Liver (tissue), 9 donors: ENCODE data around the gene BAHCC1. TPM values are rescaled to one million over a fixed set of nuclear protein-coding genes. Genes with fewer than 3 reads are reported as not detected.

Experiments
- DNase-seq: peaks from one replicate; pipeline ENCODE4 v3.0.0-alpha.2; 2017; ENCODE audit warnings: low spot score
- H3K27ac ChIP-seq, 2 donors: one replicate each; pipeline ENCODE4 v1.7.0; 2013; ENCODE audit warnings: inconsistent platforms in 2 of 2, low read length in 2 of 2, control low read depth in 1 of 2, low read depth in 1 of 2, mild to moderate bottlenecking in 1 of 2
- H3K27me3 ChIP-seq, 4 donors: one replicate each; pipeline versions ENCODE4 v1.6.1 to v1.7.0; 2013; ENCODE audit warnings: low read length in 3 of 4, inconsistent platforms in 1 of 4, mild to moderate bottlenecking in 1 of 4, moderate library complexity in 1 of 4; ENCODE audit not compliant: control insufficient read depth in 4 of 4, insufficient read depth in 4 of 4
- H3K36me3 ChIP-seq, 4 donors: one replicate each; pipeline versions ENCODE4 v1.6.1 to v1.7.0; 2013; ENCODE audit warnings: low read length in 3 of 4, mild to moderate bottlenecking in 3 of 4, low read depth in 1 of 4, moderate library complexity in 1 of 4; ENCODE audit not compliant: control insufficient read depth in 4 of 4, insufficient read depth in 3 of 4
- H3K4me1 ChIP-seq, 4 donors: one replicate each; pipeline versions ENCODE4 v1.6.1 to v1.7.0; 2013; ENCODE audit warnings: low read length in 3 of 4, mild to moderate bottlenecking in 3 of 4, moderate library complexity in 1 of 4; ENCODE audit not compliant: control insufficient read depth in 4 of 4, insufficient read depth in 4 of 4
- H3K4me3 ChIP-seq, 3 donors: one replicate each; pipeline versions ENCODE4 v1.6.1 to v1.7.0; 2013; ENCODE audit warnings: low read length in 3 of 3, control low read depth in 1 of 3, low read depth in 1 of 3, mild to moderate bottlenecking in 1 of 3
- H3K9ac ChIP-seq, 2 donors: one replicate each; pipeline ENCODE4 v1.7.0; 2013; ENCODE audit warnings: low read length in 2 of 2, mild to moderate bottlenecking in 2 of 2, moderate library complexity in 2 of 2, control low read depth in 1 of 2, low read depth in 1 of 2
- H3K9me3 ChIP-seq, 4 donors: one replicate each; pipeline versions ENCODE4 v1.6.1 to v1.7.0; 2013; ENCODE audit warnings: low read length in 3 of 4; ENCODE audit not compliant: control insufficient read depth in 4 of 4
- EGR1 ChIP-seq, 2 donors: IDR thresholded peaks; 2 replicates each; pipeline ENCODE4 v1.6.1; 2016 to 2018; ENCODE audit warnings: antibody characterized with exemption in 2 of 2, low read depth in 2 of 2
- FOXA2 ChIP-seq: IDR thresholded peaks from 2 replicates; pipeline ENCODE4 v1.6.1; 2016; ENCODE audit warnings: antibody characterized with exemption
- GABPA ChIP-seq, 2 donors: IDR thresholded peaks in 1 of 2; conservative IDR thresholded peaks in 1 of 2; 2 replicates each; pipeline ENCODE4 v1.6.1; 2016; ENCODE audit warnings: antibody characterized with exemption in 2 of 2, mild to moderate bottlenecking in 1 of 2, moderate library complexity in 1 of 2
- HNF4A ChIP-seq, 2 donors: conservative IDR thresholded peaks; 2 replicates each; pipeline ENCODE4 v1.6.1; 2016; ENCODE audit warnings: antibody characterized with exemption in 2 of 2, mild to moderate bottlenecking in 2 of 2
- HNF4G ChIP-seq: IDR thresholded peaks from 2 replicates; pipeline ENCODE4 v1.6.1; 2016; ENCODE audit warnings: antibody characterized with exemption
- JUND ChIP-seq, 2 donors: IDR thresholded peaks; 2 replicates each; pipeline ENCODE4 v1.6.1; 2016; ENCODE audit warnings: antibody characterized with exemption in 2 of 2
- MAX ChIP-seq: IDR thresholded peaks from 2 replicates; pipeline ENCODE4 v1.6.1; 2016; ENCODE audit warnings: antibody characterized with exemption
- NR2F2 ChIP-seq: IDR thresholded peaks from 2 replicates; pipeline ENCODE4 v1.6.1; 2016; ENCODE audit warnings: antibody characterized with exemption
- RAD21 ChIP-seq, 2 donors: IDR thresholded peaks; 2 replicates each; pipeline ENCODE4 v1.6.1; 2016; ENCODE audit warnings: antibody characterized with exemption in 2 of 2, mild to moderate bottlenecking in 2 of 2
- REST ChIP-seq: IDR thresholded peaks from 2 replicates; pipeline ENCODE4 v1.6.1; 2016; ENCODE audit warnings: antibody characterized with exemption, mild to moderate bottlenecking
- RXRA ChIP-seq, 2 donors: IDR thresholded peaks; 2 replicates each; pipeline ENCODE4 v1.6.1; 2017 to 2018; ENCODE audit warnings: antibody characterized with exemption in 2 of 2, mild to moderate bottlenecking in 1 of 2
- TAF1 ChIP-seq: conservative IDR thresholded peaks from 2 replicates; pipeline ENCODE4 v1.6.1; 2016; ENCODE audit warnings: antibody characterized with exemption, mild to moderate bottlenecking
- YY1 ChIP-seq: IDR thresholded peaks from 2 replicates; pipeline ENCODE4 v1.6.1; 2016; ENCODE audit warnings: antibody characterized with exemption, mild to moderate bottlenecking
- ZBTB33 ChIP-seq: IDR thresholded peaks from 2 replicates; pipeline ENCODE4 v1.6.1; 2016; ENCODE audit warnings: antibody characterized with exemption
- WGBS: extraction: QIAGEN DNeasy Blood & Tissue Kit; methylation state at CpG from one replicate; pipeline ENCODE4 v1.1.7; 2013; 5-methylcytosine and 5-hydroxymethylcytosine counted together
- polyA plus RNA-seq, 2 donors: library from polyadenylated mRNA; stranded (reverse) in 1 of 2; unstranded in 1 of 2; fragments of 200-250 nt in 1 of 2; fragments of >200 nt in 1 of 2; fragmentation: Nextera tagmentation in 1 of 2; extraction: Ambion mirVana in 1 of 2; gene quantifications; one replicate each; pipeline versions ENCODE4 v1.2.1 to v1.2.3, GENCODE V29; 2013 to 2015
- total RNA-seq, 2 donors: library from RNA; depleted of rRNA; stranded (reverse); fragments of >200 nt; gene quantifications; one replicate each; pipeline ENCODE4 v1.2.3, GENCODE V29; 2014
- donor health status: healthy.
- donor health status: healthy.
- donor health status: healthy.
- donor health status: healthy.
- donor health status: healthy.

Gene BAHCC1
- total and polyA plus RNA-seq, 4 donors, result 0.76 to 3.9 (median 2.5) TPM

GRCh38 chr17:81410852-81411251, 15.6 kb downstream of the BAHCC1 start:
- 95% methylated on average over 16 of the region's 16 CpGs for WGBS
- DNase-seq, result no peak
- no peak overlapping the region for H3K9ac ChIP-seq
- no peaks in the 10 kb centered on the region for H3K36me3 ChIP-seq
- peaks cover 0 to 6% (median 5%) of the 10 kb centered on the region in 4 donors for H3K4me1 ChIP-seq
- no peaks in the 10 kb centered on the region for H3K27me3 ChIP-seq
- TF ChIP-seq RXRA (IDR thresholded peaks at IDR 0.05) (no peak), TAF1 (no peak), NR2F2 (no peak), HNF4G (no peak)
- H3K9me3 ChIP-seq, result no peaks in the 10 kb centered on the region
- no peak overlapping the region for H3K4me3 ChIP-seq
- H3K27ac ChIP-seq, result no peak overlapping the region

GRCh38 chr17:81411305-81411704, 16.0 kb downstream of the BAHCC1 start:
- Histone ChIP-seq H3K4me1 (peaks cover 0 to 6% (median 5%) of the 10 kb centered on the region in 4 donors), H3K36me3 (no peaks in the 10 kb centered on the region), H3K27ac (no peak overlapping the region), H3K9ac (no peak overlapping the region), H3K4me3 (no peak overlapping the region), H3K27me3 (no peaks in the 10 kb centered on the region), H3K9me3 (no peaks in the 10 kb centered on the region)
- no peak for DNase-seq
- TF ChIP-seq MAX (no peak), RXRA (IDR thresholded peaks at IDR 0.05) (no peak), REST (no peak), GABPA (IDR thresholded peaks at IDR 0.05 in 1 of 2, conservative IDR thresholded peaks at IDR 0.05 in 1 of 2) (no peak), YY1 (no peak), TAF1 (no peak), FOXA2 (no peak), RAD21 (IDR thresholded peaks at IDR 0.05) (no peak), JUND (IDR thresholded peaks at IDR 0.05) (no peak), EGR1 (IDR thresholded peaks at IDR 0.05; ENCODE audit: low read depth in 2 of 2) (no peak), HNF4A (conservative IDR thresholded peaks at IDR 0.05) (no peak), ZBTB33 (no peak), HNF4G (no peak)
- 86% methylated on average over 8 of the region's 8 CpGs for WGBS
